Measurements from ENCODE around the gene ILKAP.

GRCh38 chr2:238148981-238149380 is 54.5 kb downstream of the ILKAP start:
- TF ChIP-seq, protein P1, sequence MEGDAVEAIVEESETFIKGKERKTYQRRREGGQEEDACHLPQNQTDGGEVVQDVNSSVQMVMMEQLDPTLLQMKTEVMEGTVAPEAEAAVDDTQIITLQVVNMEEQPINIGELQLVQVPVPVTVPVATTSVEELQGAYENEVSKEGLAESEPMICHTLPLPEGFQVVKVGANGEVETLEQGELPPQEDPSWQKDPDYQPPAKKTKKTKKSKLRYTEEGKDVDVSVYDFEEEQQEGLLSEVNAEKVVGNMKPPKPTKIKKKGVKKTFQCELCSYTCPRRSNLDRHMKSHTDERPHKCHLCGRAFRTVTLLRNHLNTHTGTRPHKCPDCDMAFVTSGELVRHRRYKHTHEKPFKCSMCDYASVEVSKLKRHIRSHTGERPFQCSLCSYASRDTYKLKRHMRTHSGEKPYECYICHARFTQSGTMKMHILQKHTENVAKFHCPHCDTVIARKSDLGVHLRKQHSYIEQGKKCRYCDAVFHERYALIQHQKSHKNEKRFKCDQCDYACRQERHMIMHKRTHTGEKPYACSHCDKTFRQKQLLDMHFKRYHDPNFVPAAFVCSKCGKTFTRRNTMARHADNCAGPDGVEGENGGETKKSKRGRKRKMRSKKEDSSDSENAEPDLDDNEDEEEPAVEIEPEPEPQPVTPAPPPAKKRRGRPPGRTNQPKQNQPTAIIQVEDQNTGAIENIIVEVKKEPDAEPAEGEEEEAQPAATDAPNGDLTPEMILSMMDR (IDR thresholded peaks at IDR 0.05; ENCODE audit: insufficient read depth, low read length, poor library complexity, severe bottlenecking), result no peak
- TF ChIP-seq EZH2phosphoT487 (conservative IDR thresholded peaks at IDR 0.05; ENCODE audit: low read length), result no peak

Data from SU-DHL-6 (cell line).